HFFc6 (cell line): ENCODE measurements around the gene SPATA31D4. TPM values are rescaled to one million over a fixed set of nuclear protein-coding genes. Genes with fewer than 3 reads are reported as not detected.

ENCODE experiments used
- DNase-seq: peaks from one replicate; pipeline ENCODE4 v3.0.0-alpha.2; 2018
- H3K27ac Mint-ChIP-seq: 2 replicates; pipeline ENCODE4 v1.8.0; 2020; ENCODE audit warnings: mild to moderate bottlenecking, mixed read lengths
- H3K27me3 Mint-ChIP-seq: 2 replicates; pipeline ENCODE4 v1.8.0; 2021; ENCODE audit warnings: mild to moderate bottlenecking, moderate library complexity, mixed read lengths; ENCODE audit not compliant: insufficient read depth
- H3K36me3 Mint-ChIP-seq: 2 replicates; pipeline ENCODE4 v1.8.0; 2021; ENCODE audit warnings: low read depth, mixed read lengths
- H3K4me1 Mint-ChIP-seq: 2 replicates; pipeline ENCODE4 v1.8.0; 2020; ENCODE audit warnings: low read depth, mixed read lengths
- H3K4me3 Mint-ChIP-seq: 2 replicates; pipeline ENCODE4 v1.8.0; 2020; ENCODE audit warnings: mild to moderate bottlenecking, moderate library complexity, mixed read lengths
- H3K9me3 Mint-ChIP-seq: 2 replicates; pipeline ENCODE4 v1.8.0; 2020; ENCODE audit warnings: mild to moderate bottlenecking, mixed read lengths
- total RNA-seq, 6 experiments: library from RNA; stranded (reverse); fragmentation: NEBNext Ultra II Directional; extraction: Animal tissue kit (Norgen Biotek cat#: 25700); gene quantifications; 2 replicates in 1 of 6; 3 replicates in 5 of 6; pipeline ENCODE4 v1.2.3, GENCODE V29; 2021
- TF ChIP-seq, protein P1 (sequence below): fragments of 200-600 bp; sonication (generic); IDR thresholded peaks from 2 replicates; pipeline ENCODE4 v1.5.0; 2021; ENCODE audit warnings: antibody characterized with exemption, mild to moderate bottlenecking

SPATA31D4 gene
- total RNA-seq, 6 experiments from 2014 or later: not detected

DNA sequence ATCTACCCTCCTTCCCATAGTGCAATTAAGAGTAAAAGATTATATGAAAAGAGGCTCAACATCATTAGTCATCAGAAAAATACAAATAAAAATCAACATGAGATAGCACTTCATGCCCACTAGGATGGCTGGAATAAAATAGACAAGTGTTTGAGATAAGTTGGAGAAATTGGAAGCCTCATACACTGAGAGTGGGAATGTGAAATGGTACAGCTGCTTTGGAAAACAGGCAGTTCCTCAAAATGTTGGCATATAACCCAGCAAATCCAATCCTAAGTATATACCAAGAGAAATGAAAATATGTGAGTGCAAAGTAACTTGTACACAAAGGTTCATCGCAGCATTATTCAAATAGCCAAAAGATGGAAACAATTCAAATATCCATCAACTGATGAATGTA lies 24.9 kb downstream of the SPATA31D4 start:
- TF ChIP-seq, protein P1, sequence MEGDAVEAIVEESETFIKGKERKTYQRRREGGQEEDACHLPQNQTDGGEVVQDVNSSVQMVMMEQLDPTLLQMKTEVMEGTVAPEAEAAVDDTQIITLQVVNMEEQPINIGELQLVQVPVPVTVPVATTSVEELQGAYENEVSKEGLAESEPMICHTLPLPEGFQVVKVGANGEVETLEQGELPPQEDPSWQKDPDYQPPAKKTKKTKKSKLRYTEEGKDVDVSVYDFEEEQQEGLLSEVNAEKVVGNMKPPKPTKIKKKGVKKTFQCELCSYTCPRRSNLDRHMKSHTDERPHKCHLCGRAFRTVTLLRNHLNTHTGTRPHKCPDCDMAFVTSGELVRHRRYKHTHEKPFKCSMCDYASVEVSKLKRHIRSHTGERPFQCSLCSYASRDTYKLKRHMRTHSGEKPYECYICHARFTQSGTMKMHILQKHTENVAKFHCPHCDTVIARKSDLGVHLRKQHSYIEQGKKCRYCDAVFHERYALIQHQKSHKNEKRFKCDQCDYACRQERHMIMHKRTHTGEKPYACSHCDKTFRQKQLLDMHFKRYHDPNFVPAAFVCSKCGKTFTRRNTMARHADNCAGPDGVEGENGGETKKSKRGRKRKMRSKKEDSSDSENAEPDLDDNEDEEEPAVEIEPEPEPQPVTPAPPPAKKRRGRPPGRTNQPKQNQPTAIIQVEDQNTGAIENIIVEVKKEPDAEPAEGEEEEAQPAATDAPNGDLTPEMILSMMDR: no peak
- H3K4me1 Mint-ChIP-seq: no peaks in the 10 kb centered on the region
- no peak for DNase-seq
- H3K4me3 Mint-ChIP-seq: no peak overlapping the region
- H3K27me3 Mint-ChIP-seq: no peaks in the 10 kb centered on the region; the same call in 1 of the 2 replicates
- peaks cover 32% of the 10 kb centered on the region for H3K9me3 Mint-ChIP-seq
- H3K27ac Mint-ChIP-seq: no peak overlapping the region
- H3K36me3 Mint-ChIP-seq: peaks cover 16% of the 10 kb centered on the region

DNA sequence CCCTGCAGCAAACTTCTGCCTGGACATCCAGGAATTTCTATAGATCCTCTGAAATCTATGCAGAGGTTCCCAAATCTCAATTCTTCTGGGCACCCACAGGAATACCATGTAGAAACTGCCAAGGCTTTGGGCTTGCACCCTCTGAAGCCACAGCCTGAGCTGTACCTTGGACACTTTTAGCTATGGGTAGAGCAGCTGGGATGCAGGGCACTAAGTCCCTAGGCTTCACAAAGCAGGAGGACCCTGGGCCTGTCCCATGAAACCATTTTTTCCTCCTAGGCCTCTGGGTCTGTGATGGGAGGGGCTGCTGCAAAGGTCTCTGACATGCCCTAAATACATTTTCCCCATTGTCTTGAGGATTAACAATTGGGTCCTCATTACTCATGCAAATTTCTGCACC lies 27.4 kb downstream of the SPATA31D4 start:
- peaks cover 16% of the 10 kb centered on the region for H3K36me3 Mint-ChIP-seq
- no peak overlapping the region for H3K27ac Mint-ChIP-seq
- peaks cover 32% of the 10 kb centered on the region for H3K9me3 Mint-ChIP-seq
- H3K4me3 Mint-ChIP-seq: no peak overlapping the region
- TF ChIP-seq, protein P1: no peak
- H3K27me3 Mint-ChIP-seq: peaks cover 4% of the 10 kb centered on the region; the same call in 1 of the 2 replicates
- no peak for DNase-seq
- no peaks in the 10 kb centered on the region for H3K4me1 Mint-ChIP-seq

DNA sequence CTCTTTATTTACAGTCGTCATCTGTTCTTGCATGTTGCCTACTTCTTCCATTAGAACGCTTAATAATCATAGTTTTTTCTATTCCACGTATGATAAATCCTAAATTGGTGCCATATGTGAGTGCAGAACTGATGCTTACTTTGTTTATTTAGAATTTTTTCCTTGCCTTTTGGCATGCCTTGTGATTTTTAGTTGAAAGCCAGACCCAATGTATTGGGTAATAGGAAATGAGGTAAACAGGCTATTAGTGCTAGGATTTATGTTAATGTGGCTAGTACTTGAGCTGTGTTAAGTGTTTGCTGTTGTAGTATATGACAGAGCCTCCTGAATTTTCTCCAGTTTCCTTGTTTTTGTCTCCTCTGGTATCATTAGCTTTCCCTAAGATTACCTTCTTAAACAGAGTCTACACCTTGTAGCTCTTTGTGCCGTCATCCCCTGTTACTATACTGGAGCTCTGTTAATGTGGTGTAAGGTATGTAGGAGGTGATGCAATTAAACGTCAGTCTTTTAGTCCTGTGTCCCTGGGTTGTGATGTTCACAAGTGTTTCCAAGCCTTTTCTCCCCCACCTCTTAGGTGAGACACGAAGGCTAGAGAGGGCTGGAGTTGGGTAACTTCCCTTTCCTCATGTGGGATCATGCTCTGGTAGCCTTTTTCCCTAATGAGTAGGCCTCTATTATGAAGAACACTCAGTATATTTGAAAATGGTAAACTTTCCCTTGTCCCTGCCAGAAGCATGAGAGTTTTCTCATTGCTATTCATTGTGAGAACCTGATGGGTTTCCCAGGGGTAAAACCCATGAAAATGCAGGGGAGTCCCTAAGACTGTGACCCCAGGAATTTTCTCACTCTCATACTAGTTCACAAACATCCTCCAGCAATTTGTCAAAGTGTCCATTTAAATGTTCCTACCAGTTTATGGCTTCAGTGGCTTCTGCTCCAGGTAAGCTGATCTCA lies 36.3 kb downstream of the SPATA31D4 start:
- Mint-ChIP-seq H3K4me1 (peaks cover 7% of the 10 kb centered on the region; the same call in 1 of the 2 replicates), H3K9me3 (no peaks in the 10 kb centered on the region), H3K27ac (no peak overlapping the region), H3K36me3 (no peaks in the 10 kb centered on the region), H3K27me3 (peaks cover 3% of the 10 kb centered on the region), H3K4me3 (no peak overlapping the region)
- TF ChIP-seq, protein P1: no peak
- peak; percentile 18 for DNase-seq

DNA sequence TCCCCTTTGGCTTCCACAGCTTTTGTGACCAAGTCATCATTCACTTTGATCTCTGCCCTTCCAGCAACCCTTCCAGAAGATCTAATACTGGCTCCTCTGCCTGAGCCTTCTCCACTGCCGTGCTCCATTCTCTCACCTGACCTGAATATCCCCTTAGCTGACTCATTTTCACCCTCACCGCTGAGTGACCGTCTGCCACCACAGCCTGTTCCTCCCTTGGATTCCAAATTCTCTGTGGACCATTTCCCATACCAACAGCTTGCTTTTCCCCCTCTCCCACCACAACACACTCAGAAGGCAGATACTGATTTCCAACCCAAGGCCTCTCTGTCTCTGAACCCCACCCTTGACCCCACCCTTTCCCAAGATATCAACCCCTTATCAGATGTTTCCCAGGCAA lies 39.8 kb downstream of the SPATA31D4 start:
- no peak for DNase-seq
- Mint-ChIP-seq H3K4me3 (no peak overlapping the region), H3K27ac (no peak overlapping the region), H3K4me1 (peaks cover 7% of the 10 kb centered on the region; the same call in 1 of the 2 replicates), H3K27me3 (peaks cover 6% of the 10 kb centered on the region), H3K36me3 (no peaks in the 10 kb centered on the region), H3K9me3 (no peaks in the 10 kb centered on the region)
- TF ChIP-seq, protein P1: no peak

DNA sequence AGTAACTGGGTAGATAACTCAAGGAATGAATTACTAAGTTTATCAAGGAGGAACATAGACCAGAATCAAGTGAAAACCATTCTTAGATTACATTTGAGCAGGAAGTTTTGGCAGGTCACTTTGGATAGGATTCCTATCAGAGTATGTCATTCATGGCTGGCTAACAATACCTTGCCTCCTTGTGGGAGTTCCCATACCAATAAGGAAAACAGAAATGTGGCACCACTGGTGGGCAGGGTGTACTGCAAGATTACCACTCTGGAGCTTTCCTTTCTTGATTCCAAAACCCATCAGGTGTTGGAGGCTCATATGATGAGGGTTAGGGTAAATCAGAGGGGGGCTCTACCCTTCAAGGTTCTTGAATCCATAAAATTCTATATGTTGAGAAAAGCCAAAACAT lies 41.7 kb downstream of the SPATA31D4 start:
- TF ChIP-seq, protein P1: no peak
- no peak for DNase-seq

More for the DNA sequence above, 41.7 kb downstream of the SPATA31D4 start:
- Mint-ChIP-seq H3K9me3 (no peaks in the 10 kb centered on the region), H3K4me3 (no peak overlapping the region), H3K27me3 (peaks cover 6% of the 10 kb centered on the region), H3K36me3 (no peaks in the 10 kb centered on the region), H3K4me1 (no peaks in the 10 kb centered on the region), H3K27ac (no peak overlapping the region)
